ENCODE measurements around the gene TLL2.
A peak's percentile ranks its signal among the peaks of the same experiment; 100 is the strongest.

The TLL2 gene

GRCh38 chr10:96493254-96493653, 20.5 kb downstream of the TLL2 start:
- in situ Hi-C loops (cut with MboI; ENCODE audit: low pct_unique_long_range_greater_than_20kb, low sequenced_read_pairs, unreplicated experiment) = no loop called here
- DNase-seq (ENCODE audit: low spot score) = no peak
- TF ChIP-seq CTCF (IDR thresholded peaks at IDR 0.05; ENCODE audit: extremely low read depth, insufficient read depth, missing control alignments) = no peak

GRCh38 chr10:96491303-96491702, 22.4 kb downstream of the TLL2 start:
- no peak for DNase-seq (ENCODE audit: low spot score)
- in situ Hi-C loops (cut with MboI; ENCODE audit: low pct_unique_long_range_greater_than_20kb, low sequenced_read_pairs, unreplicated experiment) = no loop called here
- peak; percentile 23 for TF ChIP-seq CTCF (IDR thresholded peaks at IDR 0.05; ENCODE audit: extremely low read depth, insufficient read depth, missing control alignments)

- in situ Hi-C loops (cut with MboI; ENCODE audit: low pct_unique_long_range_greater_than_20kb, low sequenced_read_pairs, unreplicated experiment) = no loop called here
- DNase-seq (ENCODE audit: low spot score) = no peak
These were observed 25.4 kb downstream of the TLL2 start for GRCh38 chr10:96488161-96488935.

GRCh38 chr10:96482815-96483588, 30.7 kb downstream of the TLL2 start:
- no peak for DNase-seq (ENCODE audit: low spot score)
- no peak for TF ChIP-seq CTCF (IDR thresholded peaks at IDR 0.05; ENCODE audit: extremely low read depth, insufficient read depth, missing control alignments)
- in situ Hi-C loops (cut with MboI; ENCODE audit: low pct_unique_long_range_greater_than_20kb, low sequenced_read_pairs, unreplicated experiment) = no loop called here

More at GRCh38 chr10:96488161-96488935, 25.4 kb downstream of the TLL2 start:
- no peak for TF ChIP-seq CTCF (IDR thresholded peaks at IDR 0.05; ENCODE audit: extremely low read depth, insufficient read depth, missing control alignments)

- DNase-seq (ENCODE audit: low spot score) = no peak
- in situ Hi-C loops (cut with MboI; ENCODE audit: low pct_unique_long_range_greater_than_20kb, low sequenced_read_pairs, unreplicated experiment) = no loop called here
- TF ChIP-seq CTCF (IDR thresholded peaks at IDR 0.05; ENCODE audit: extremely low read depth, insufficient read depth, missing control alignments) = no peak
These were observed 35.4 kb downstream of the TLL2 start for GRCh38 chr10:96478355-96478754.

- no peak for TF ChIP-seq CTCF (IDR thresholded peaks at IDR 0.05; ENCODE audit: extremely low read depth, insufficient read depth, missing control alignments)
These were observed 39.9 kb downstream of the TLL2 start for GRCh38 chr10:96473866-96474265.

More at GRCh38 chr10:96473866-96474265, 39.9 kb downstream of the TLL2 start:
- in situ Hi-C loops (cut with MboI; ENCODE audit: low pct_unique_long_range_greater_than_20kb, low sequenced_read_pairs, unreplicated experiment) = no loop called here
- DNase-seq (ENCODE audit: low spot score) = no peak
